GM21825 (cell line): Measurements from ENCODE around the gene TAF5L.
"Not testable (repeated sequence)": the region's sequence is repeated elsewhere in the genome, so short reads cannot be mapped to it uniquely, and the experiment has no call there.

ENCODE experiments used
- ATAC-seq: cut with Tn5 transposase; IDR thresholded peaks from one replicate; pipeline ENCODE4 v1.9.1; 2021; ENCODE audit warnings: mild to moderate bottlenecking, moderate library complexity; ENCODE audit not compliant: unreplicated experiment

TAF5L gene

DNA sequence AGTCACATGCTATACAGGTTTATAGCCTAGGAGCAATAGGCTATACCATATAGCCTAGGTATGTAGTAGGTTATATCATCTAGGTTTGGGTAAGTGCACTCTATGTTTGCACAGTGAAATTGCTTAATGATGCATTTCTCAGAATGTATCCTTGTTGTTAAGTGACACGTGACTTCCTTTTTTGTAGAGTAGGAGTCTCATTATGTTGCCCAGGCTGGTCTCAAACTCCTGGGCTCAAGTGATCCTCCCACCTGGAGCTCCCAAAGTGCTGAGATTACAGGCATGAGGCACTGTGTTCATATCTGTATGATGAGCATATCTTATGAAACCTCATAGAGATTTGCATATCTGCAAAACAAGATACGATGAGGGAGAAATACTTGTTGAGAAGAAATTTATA, 53.6 kb downstream of the TAF5L start:
- ATAC-seq: no peak

GRCh38 chr1:229570891-229571516, 54.9 kb downstream of the TAF5L start:
- ATAC-seq: no peak

DNA sequence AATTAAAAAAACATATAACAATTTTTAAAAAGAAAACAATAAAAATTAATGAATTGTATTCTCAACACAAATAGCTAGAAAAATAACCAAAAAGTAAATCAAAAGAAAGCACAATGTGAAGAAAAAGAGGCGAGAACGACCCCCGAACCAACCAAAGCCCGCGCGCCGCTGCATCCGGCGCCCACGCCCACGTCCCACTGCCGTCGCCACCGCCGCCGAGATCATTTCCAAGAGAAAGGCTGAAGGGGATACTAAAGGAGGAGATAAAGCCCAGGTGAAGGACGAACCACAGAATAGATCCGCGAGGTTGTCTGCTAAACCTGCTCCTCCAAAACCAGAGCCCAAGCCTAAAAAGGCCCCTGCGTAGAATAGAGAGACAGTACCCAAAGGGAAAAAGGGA, 55.6 kb downstream of the TAF5L start:
- no peak for ATAC-seq

DNA sequence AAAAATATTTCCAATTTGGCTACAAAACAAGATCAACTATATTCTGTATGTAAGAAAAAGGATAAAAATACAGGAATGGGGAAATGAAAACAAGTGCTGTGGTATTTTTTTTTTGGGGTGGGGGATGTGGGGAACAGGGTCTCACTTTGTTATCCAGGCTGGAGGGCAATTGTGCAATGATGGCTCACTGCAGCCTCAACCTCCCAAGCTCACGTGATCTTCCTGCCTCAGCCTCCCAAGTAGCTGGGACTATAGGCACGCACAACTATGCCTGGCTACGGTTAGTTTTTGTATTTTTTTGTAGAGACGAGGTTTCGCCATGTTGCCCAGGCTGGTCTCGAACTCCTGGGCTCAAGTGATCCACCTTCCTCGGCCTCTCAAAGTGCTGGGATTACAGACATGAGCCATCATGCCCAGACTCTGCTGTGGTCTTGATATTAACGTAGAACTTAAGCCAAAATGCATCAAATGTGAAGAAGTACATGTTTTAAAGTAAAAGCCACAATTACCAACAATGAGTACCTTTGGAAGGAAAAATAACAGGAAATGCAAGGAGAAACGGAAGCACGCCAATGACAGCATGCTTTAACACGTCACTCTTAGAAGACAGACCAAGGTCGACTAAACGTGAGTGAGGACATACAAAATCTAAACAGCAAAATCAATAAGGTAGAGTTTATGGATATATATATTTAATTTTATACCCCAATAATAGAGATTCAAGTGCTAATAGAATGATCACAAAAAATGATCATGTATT, 58.6 kb downstream of the TAF5L start:
- no peak for ATAC-seq

DNA sequence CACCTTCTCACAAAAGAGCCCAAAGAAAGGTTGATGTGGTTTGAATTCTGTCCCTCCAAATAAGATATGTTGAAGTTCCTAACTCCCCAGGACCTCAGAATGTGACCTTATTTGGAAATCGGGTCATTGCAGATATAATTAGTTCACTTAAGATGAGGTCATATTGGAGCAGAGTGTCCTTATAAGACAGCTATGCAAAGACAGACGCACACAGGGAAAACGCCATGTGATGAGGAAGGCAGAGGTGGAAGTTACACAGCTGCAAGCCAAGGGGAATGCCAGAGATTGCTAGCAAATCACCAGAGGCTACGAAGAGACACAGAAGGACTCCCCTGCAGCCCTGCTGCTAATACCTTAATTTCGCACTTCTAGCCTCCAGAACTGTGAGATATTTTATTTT, 62.2 kb downstream of the TAF5L start:
- ATAC-seq: no peak

- no peak for ATAC-seq
Measured at GRCh38 chr1:229563241-229563640, 62.7 kb downstream of the TAF5L start.

- no peak for ATAC-seq
Measured at GRCh38 chr1:229562686-229563085, 63.2 kb downstream of the TAF5L start.

- no peak for ATAC-seq
Measured at GRCh38 chr1:229561141-229561540, 64.8 kb downstream of the TAF5L start.

DNA sequence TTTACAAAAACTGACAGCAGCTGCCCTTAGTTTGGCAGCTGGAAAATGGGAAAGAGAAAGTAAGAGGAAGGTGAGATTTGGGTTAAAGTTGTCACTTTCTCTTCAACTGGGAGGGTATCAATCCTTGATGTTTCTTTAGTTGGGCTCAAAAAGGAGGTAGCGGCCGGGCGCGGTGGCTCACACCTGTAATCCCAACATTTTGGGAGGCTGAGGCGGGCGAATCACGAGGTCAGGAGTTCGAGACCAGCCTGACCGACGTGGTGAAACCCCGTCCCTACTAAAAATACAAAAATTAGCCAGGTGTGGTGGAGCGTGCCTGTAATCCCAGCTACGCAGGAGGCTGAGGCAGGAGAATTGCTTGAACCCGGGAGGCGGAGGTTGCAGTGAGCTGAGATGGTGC, 65.8 kb downstream of the TAF5L start:
- ATAC-seq: not testable (repeated sequence)

DNA sequence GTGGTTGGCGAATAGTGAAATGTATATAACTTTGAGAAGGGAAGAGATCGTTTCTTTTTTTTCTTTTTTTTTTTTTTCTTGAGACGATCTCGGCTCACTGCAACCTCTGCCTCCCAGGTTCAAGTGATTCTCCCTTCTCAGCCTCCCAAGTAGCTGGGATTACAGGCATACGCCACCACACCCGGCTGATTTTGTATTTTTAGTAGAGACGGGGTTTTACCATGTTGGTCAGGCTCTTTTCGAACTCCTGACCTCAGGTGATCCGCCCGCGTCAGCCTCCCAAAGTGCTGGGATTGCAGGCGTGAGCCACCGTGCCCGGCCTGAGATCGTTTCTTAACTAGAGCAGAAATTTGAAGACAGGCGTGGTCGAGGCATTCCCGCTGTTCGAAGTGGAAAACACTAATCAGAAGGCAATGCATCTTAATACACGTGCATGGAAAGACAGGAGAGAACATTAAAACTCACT, 66.6 kb downstream of the TAF5L start:
- ATAC-seq: not testable (repeated sequence)

GRCh38 chr1:229558460-229559335, 67.2 kb downstream of the TAF5L start, which contains the start of gene ABCB10:
TSS of gene ABCB10 (minus strand) at chr1:229558707. CDS start at chr1:229558652, 55 bp downstream.
- peak; percentile 83 for ATAC-seq

GRCh38 chr1:229557913-229558414, 68.0 kb downstream of the TAF5L start:
- ATAC-seq: peak; percentile 35

GRCh38 chr1:229557200-229557850, 68.6 kb downstream of the TAF5L start:
- peak; percentile 21 for ATAC-seq

- ATAC-seq: no peak
Measured at GRCh38 chr1:229554886-229555621, 70.9 kb downstream of the TAF5L start.

DNA sequence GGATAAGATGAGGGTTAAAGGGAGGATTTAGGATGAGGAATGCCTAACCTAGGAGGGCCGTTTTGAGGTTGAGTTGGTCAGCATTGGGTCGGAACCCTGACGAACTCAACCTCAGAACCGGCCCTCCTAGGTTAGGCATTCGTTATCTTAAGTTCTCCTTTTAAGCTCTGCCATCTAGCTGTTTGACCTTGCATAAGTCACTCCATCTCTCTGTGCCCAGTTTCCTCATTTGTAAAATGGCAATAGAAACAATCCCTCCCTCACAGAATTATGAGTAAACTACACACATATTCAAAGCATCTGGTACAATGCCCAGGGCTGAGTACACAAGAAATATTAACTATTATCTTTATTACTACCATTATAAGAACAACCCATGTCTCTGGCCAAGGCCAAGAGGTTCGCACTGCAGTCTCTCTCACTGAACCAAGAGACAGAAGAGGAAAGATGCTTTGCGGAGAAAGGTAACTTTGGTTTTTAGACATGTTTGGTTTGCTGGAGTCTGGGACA, 72.2 kb downstream of the TAF5L start:
- ATAC-seq: no peak

DNA sequence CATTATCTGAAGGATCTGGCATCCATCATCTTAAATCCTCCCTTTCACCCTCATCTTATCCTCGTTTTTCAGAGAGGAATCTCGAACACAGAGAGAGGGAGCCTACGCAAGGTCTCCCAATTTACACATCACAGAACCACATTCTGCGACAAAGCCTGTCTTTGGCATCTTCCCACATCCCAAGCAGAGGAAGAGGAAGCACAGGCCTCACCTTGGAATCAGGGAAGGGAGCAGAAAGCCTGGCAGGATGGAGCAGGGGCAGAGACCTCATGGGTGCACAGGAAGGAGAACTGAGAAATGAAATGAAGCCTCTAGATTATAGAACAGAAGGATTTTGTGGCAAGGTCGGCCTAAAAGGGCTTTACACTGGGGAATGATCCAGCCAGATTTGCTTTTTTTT, 73.2 kb downstream of the TAF5L start:
- no peak for ATAC-seq

- ATAC-seq: no peak
Measured at GRCh38 chr1:229550812-229551567, 74.9 kb downstream of the TAF5L start.

- no peak for ATAC-seq
Measured at GRCh38 chr1:229547542-229547941, 78.4 kb downstream of the TAF5L start.

DNA sequence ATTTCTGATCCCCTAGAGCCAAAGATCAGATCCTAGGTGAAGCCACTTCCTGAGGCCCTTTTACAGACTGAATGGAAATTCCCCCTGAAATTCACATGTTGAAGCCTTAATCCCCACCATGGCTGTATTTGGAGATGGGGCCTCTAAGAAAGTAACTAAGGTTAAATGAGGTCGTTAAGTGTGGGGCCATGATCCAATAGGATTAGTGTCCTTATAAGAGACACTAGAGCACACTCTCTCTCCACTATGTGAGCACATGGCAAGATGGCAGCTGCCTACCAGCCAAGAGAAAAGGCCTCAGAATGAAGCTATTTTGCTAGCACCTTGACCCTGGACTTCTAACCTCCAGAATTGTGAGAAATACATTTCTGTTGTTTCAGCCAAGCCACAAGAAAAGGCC, 81.3 kb downstream of the TAF5L start:
- ATAC-seq: no peak
